ENCODE measurements around the gene ZKSCAN7.
"Not testable (repeated sequence)": the region's sequence is repeated elsewhere in the genome, so short reads cannot be mapped to it uniquely, and the experiment has no call there.

ZKSCAN7 gene

GRCh38 chr3:44554626-44555592 is at the start of gene ZKSCAN7:
TSS of gene ZKSCAN7 (plus strand) at chr3:44555193. CDS start at chr3:44557048, 1,855 bp downstream.
- peak; percentile 33 for DNase-seq (ENCODE audit: low read depth)

DNA sequence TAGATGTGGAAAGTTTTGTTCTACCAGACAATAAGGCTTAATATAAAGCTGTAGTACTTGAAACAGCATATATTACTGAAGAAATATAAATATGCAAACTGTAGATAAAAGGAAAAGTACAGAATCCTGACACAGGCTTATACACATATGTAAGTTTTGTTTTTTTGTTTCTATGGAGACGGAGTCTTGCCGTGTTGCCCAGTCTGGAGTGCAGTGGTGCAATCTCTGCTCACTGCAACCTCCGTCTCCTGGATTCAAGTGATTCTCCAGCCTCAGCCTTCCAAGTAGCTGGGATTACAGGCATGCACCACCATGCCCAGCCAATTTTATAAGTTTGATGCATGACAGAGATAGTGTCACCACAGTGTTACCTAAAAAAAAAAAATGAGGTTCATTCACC is 48.4 kb upstream of the ZKSCAN7 start:
- no peak for DNase-seq (ENCODE audit: low read depth)

DNA sequence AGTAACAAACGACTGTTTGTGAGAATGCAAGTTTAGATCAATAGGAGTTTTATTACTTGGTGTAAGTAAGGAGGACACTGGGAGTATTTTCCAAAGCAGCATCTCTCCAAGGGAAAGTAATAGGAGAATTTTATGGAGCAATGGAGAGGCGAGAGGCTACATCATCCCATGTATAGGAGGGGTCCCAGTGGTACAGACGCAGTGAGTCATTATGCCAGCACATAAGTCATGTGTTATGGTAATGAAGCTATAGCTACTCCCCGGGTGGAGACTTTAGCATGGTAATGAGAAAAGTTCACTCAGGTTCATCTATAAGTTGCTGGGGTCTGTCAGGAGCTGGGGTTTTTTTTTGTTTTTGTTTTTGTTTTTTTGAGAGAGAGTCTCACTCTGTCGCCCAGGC is 48.0 kb upstream of the ZKSCAN7 start:
- DNase-seq (ENCODE audit: low read depth), result no peak

- DNase-seq (ENCODE audit: low read depth), result no peak
Observed at GRCh38 chr3:44509393-44509921, 45.5 kb upstream of the ZKSCAN7 start.

DNA sequence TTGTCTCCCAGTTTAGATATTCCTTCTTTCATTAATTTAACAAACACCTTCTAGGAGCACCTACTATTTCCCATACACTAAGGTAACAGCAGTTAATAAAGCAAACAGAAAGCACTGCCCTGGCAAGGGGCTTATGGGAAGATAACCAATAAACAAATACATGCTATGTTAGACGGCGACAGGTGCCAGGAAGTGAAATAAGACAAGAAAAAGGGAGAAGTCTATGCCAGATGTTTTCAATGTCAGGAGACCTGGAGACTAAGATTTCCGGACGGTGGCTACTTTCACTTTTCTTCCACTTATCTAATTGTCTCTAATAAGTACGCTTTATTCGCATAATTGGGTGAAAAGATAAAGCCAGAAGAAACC is 45.0 kb upstream of the ZKSCAN7 start:
- DNase-seq (ENCODE audit: low read depth), result no peak

DNA sequence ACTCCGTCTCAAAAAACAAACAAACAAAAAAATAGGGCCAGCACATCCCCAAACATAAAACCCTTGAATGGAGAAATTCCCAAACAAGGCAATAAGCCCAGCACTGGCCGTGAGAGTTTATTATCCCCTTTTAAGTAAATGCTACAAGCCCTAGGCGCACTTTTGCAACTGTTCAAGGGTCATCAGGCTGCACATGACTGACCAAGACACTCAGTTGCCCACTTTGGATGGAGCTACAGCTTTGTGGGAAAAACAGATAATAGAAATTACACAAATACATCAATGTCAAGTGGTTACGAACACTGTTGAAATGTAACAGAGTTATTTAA is 43.8 kb upstream of the ZKSCAN7 start:
- no peak for DNase-seq (ENCODE audit: low read depth)

DNA sequence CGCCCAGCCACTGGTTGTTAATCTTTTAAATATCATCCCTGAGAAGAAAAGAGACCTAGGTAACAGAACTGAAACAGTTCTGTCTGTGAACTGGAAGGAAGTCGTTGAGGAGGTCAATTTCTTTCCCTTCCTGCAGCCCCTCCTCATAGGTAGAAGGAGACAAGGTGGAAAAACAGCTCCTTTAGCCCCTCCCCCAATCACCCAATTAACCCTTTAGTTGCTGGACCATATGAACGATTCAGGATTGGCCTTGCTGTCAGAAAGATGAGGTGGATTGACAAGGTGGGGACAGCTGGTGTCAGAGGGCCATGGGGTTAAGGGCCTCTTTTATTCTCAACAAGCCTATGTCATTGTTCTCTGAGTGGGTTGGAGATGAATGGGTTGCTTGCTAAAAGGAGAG is 41.5 kb upstream of the ZKSCAN7 start:
- DNase-seq (ENCODE audit: low read depth), result no peak

GRCh38 chr3:44516230-44516629 is 38.8 kb upstream of the ZKSCAN7 start:
- DNase-seq (ENCODE audit: low read depth), result no peak

GRCh38 chr3:44518782-44519156 is 36.2 kb upstream of the ZKSCAN7 start:
- DNase-seq (ENCODE audit: low read depth), result no peak

- no peak for DNase-seq (ENCODE audit: low read depth)
Observed at GRCh38 chr3:44521721-44522120, 33.3 kb upstream of the ZKSCAN7 start.

GRCh38 chr3:44522494-44522933 is 32.5 kb upstream of the ZKSCAN7 start:
- no peak for DNase-seq (ENCODE audit: low read depth)

- DNase-seq (ENCODE audit: low read depth), result no peak
Observed at GRCh38 chr3:44525060-44525459, 29.9 kb upstream of the ZKSCAN7 start.

DNA sequence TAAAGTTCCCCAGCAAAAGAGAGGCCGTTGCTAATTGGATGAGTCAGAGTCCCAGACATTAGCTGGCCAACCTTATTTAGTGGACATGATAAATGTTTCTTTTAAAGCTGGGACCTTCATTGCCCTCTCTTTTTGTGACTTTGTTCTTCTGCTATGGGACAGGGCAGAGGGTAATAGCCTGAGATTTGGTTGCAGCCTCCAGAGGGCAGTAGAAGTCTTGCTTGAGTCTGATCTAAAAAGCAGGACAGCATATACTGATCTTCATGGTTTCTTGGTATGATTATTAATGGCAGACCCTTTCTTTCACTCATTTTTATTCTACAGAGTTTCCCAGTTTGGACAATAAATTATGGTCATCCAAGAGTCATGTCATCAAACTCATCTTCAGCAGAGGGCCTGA is 25.1 kb upstream of the ZKSCAN7 start:
- DNase-seq (ENCODE audit: low read depth), result no peak

DNA sequence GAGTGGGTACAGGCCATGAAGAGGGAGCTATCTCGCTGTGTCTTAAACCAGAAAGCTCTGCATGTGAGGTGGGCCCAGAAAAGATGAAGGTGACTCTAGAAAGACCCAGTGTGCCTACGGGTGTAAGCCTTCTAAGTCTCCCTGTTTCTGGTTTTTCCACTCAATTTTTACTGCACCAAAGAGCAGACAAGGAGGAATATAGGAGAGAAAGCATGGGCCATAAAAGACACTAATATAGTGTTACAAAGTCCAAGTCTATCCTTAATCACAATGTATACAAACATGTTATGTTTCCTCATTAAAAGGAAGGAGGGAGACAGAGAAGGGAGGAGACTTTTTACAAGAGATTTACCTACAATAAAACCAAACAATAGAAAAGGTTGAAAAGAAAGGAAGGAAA is 24.1 kb upstream of the ZKSCAN7 start:
- no peak for DNase-seq (ENCODE audit: low read depth)

- DNase-seq (ENCODE audit: low read depth), result not testable (repeated sequence)
Observed at GRCh38 chr3:44534659-44535058, 20.3 kb upstream of the ZKSCAN7 start.

- DNase-seq (ENCODE audit: low read depth), result no peak
Observed at GRCh38 chr3:44535364-44535763, 19.6 kb upstream of the ZKSCAN7 start.

DNA sequence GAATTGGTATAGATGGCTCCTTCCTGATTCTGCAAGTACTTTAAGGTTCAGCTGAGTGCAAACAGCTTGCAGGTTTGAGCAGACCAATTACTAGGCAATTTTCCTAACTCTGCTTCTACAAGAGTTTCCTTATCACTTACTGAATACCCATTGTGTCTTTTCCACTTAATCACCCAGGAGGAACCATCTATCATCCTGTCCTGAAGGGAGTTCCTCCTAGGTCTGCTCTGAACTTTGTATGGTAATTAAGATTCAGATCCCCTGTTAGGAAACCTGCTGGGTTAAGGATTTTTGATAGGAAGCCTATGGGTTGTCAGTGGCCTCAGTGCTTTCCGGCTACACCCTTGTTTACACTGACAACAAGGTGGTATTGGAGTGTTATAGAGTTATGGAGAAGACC is 10.2 kb upstream of the ZKSCAN7 start:
- not testable (repeated sequence) for DNase-seq (ENCODE audit: low read depth)

DNA sequence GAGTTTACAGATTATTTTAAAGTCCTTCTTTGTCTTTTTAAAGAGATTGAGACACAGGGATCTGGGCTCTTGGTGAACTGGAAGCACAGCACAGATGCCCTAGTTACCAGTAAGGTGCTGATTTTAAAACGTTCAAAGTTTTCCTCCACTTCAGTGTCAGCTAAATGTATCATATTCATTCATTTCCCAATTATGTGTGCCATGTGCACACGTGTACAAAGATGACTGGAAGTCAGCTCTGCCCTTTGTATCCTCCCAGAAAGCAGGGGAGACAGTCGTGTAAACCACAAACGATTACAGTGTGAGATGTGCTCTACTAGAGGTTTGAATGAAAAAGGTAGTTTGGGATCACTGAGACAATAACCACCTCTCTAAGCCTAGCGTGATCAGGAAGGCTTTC is 730 bp downstream of the ZKSCAN7 start:
- DNase-seq (ENCODE audit: low read depth), result no peak

DNA sequence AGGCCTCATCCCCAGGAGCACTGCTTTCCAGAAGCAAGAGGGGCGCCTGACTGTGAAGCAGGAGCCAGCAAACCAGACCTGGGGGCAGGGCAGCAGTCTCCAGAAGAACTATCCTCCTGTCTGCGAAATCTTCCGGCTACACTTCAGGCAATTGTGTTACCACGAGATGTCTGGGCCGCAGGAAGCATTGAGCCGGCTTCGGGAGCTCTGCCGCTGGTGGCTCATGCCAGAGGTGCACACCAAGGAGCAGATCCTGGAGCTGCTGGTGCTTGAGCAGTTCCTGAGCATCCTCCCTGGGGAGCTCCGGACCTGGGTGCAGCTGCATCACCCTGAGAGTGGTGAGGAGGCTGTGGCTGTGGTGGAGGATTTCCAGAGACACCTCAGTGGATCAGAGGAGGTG is 2.1 kb downstream of the ZKSCAN7 start:
- DNase-seq (ENCODE audit: low read depth), result no peak

- DNase-seq (ENCODE audit: low read depth), result no peak
Observed at GRCh38 chr3:44561076-44561475, 6.1 kb downstream of the ZKSCAN7 start.

DNA sequence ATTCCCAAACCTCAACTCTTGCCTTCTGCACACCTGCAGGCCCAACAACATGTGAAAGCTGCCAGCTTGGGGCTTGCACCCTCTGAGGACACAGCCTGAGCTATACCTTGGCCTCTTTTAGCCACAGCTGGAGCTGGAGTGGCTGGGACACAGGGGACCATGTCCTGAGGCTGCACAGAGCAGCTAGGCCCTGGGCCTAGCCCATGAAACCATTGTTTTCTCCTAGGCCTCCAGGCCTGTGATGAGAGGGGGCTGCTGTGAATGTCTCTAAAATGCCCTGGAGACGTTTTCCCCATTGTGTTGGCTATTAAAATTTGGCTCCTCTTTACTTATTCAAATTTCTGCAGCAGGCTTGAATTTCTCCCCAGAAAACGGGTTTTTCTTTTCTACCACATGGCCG is 7.2 kb downstream of the ZKSCAN7 start:
- no peak for DNase-seq (ENCODE audit: low read depth)

DNA sequence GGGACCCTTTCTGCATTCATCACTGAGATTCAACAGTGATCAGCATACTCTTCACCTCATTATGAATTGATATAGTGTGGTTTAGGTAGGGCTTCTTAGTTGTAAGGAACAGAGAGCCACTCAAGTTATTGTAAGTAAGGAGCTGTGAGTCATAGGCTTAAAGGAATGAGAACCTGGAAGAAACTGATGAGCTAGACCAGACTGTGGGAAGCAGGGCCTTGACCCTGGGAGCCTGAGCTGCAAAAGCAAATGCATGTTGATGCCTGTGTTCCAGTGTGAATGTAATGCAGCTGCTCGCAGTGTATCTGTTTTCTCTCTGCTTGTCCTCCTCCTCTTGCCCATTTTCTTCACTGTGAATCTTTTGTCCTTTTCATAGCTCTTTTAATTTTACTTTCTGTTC is 13.6 kb downstream of the ZKSCAN7 start:
- no peak for DNase-seq (ENCODE audit: low read depth)

- no peak for DNase-seq (ENCODE audit: low read depth)
Observed at GRCh38 chr3:44571024-44571423, 16.0 kb downstream of the ZKSCAN7 start.

DNA sequence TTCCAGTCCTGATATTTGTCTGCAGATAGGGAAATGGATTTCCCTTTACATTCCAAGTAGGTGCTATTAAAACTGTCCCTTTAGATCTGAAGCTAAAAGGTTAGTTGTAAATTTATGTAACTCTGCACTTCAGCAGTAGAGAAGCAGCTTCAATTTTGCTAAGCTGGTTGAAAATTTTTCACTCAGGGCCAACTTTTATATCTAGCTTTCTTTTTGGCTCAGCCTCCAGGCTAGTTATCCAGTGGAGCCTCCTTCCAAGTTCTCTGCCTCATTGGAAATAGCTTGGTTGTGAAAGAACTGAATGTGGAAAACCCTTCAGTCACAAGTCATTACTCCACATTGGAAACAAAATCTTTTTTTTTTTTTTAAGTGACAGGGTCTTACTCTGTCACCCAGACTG is 21.6 kb downstream of the ZKSCAN7 start:
- no peak for DNase-seq (ENCODE audit: low read depth)
